A549 (cell line): ENCODE results near the gene PXDC1. TPM values are rescaled to one million over a fixed set of nuclear protein-coding genes. Genes with fewer than 3 reads are reported as not detected.

Source experiments
- ATAC-seq, 2 experiments: fragments of 200-7000 bp in 1 of 2; fragments of >200 bp in 1 of 2; cut with Nextera tagmentation in 1 of 2; cut with Tn5 transposase in 1 of 2; 3 replicates each; pipeline versions ENCODE4 v1.8.0 to v1.9.1; 2018 to 2020; ENCODE audit warnings: mild to moderate bottlenecking in 1 of 2, moderate library complexity in 1 of 2
- CTCF ChIA-PET: fragments of 300-600 bp; sonication (Branson Sonifier 250); formaldehyde crosslinking; extraction: SDS; loops from one replicate; lab custom pipeline; 2021; ENCODE audit warnings: antibody characterized with exemption, inconsistent platforms; lab: Yijun Ruan, JAX
- POLR2A ChIA-PET: fragments of 350-600 bp; formaldehyde crosslinking; extraction: SDS; loops from one replicate; lab custom pipeline; 2021; ENCODE audit warnings: antibody characterized with exemption, inconsistent platforms; lab: Yijun Ruan, JAX
- DNase-seq, 2 experiments: peaks; one replicate each; pipeline versions ENCODE4 v3.0.0 to v3.0.0-alpha.2; 2011 to 2016; ENCODE audit warnings: low read depth in 1 of 2, low spot score in 1 of 2
- FAIRE-seq: peaks from 2 replicates; lab custom pipeline; 2011; peaks lifted over from hg19 to GRCh38; lab: Jason Lieb, UNC
- H3K27ac ChIP-seq, 2 experiments: fragments of >200 bp; sonication (Bioruptor Twin); formaldehyde crosslinking; 3 replicates each; pipeline ENCODE4 v1.5.1; 2016 to 2017
- H3K4me1 ChIP-seq: fragments of >200 bp; sonication (Bioruptor Twin); formaldehyde crosslinking; 3 replicates; pipeline ENCODE4 v1.6.1; 2016
- H3K4me2 ChIP-seq: fragments of >200 bp; sonication (Bioruptor Twin); formaldehyde crosslinking; 3 replicates; pipeline ENCODE4 v1.6.1; 2016
- H3K4me3 ChIP-seq: fragments of >200 bp; sonication (Bioruptor Twin); formaldehyde crosslinking; 3 replicates; pipeline ENCODE4 v1.5.1; 2016
- H3K9me3 ChIP-seq: fragments of >200 bp; sonication (Bioruptor Twin); formaldehyde crosslinking; 3 replicates; pipeline ENCODE4 v1.6.1; 2016
- BCL3 ChIP-seq: fragments of >200 bp; sonication (Bioruptor Twin); formaldehyde crosslinking; IDR thresholded peaks from 3 replicates; pipeline ENCODE4 v1.6.1; 2016
- CBX8 ChIP-seq: fragments of 200-600 bp; sonication (generic); IDR thresholded peaks from 2 replicates; pipeline ENCODE4 v1.6.1; 2016
- CHD2 ChIP-seq: fragments of 150-350 bp; IDR thresholded peaks from 2 replicates; pipeline ENCODE4 v1.6.1; 2014; ENCODE audit warnings: low read length; ENCODE audit not compliant: partially characterized antibody
- CHD4 ChIP-seq: fragments of 200-600 bp; sonication (generic); IDR thresholded peaks from 2 replicates; pipeline ENCODE4 v1.6.1; 2016; ENCODE audit warnings: antibody characterized with exemption, mild to moderate bottlenecking, borderline replicate concordance
- EP300 ChIP-seq, 2 experiments: fragments of >200 bp; sonication (Bioruptor Twin); formaldehyde crosslinking; IDR thresholded peaks; 2 replicates in 1 of 2; 3 replicates in 1 of 2; pipeline ENCODE4 v1.6.1; 2016 to 2017
- FOSL2 ChIP-seq, 2 experiments: fragments of 450-650 bp in 1 of 2; fragments of >200 bp in 1 of 2; sonication (Bioruptor Twin) in 1 of 2; formaldehyde crosslinking; IDR thresholded peaks; 2 replicates each; pipeline versions ENCODE4 v1.5.0 to v1.6.1; 2016 to 2020; ENCODE audit warnings: mild to moderate bottlenecking in 1 of 2, moderate library complexity in 1 of 2
- FOXS1 ChIP-seq: fragments of 250-450 bp; sonication (Bioruptor Pico); IDR thresholded peaks from 2 replicates; pipeline ENCODE4 v1.5.0; 2020; ENCODE audit warnings: mild to moderate bottlenecking, moderate library complexity
- HMGXB4 ChIP-seq: fragments of 250-450 bp; sonication (Bioruptor Pico); IDR thresholded peaks from 2 replicates; pipeline ENCODE4 v1.5.0; 2021; ENCODE audit warnings: mild to moderate bottlenecking, moderate library complexity, borderline replicate concordance
- HOXB5 ChIP-seq: fragments of 250-450 bp; sonication (Bioruptor Pico); IDR thresholded peaks from 2 replicates; pipeline ENCODE4 v1.5.0; 2020; ENCODE audit warnings: mild to moderate bottlenecking, moderate library complexity
- MAZ ChIP-seq: fragments of 150-350 bp; IDR thresholded peaks from 2 replicates; pipeline ENCODE4 v1.6.1; 2014; ENCODE audit warnings: antibody characterized with exemption, low read depth, low read length, borderline replicate concordance
- NFE2L2 ChIP-seq: fragments of 150-350 bp; conservative IDR thresholded peaks from 2 replicates; pipeline ENCODE4 v1.6.1; 2014; ENCODE audit warnings: low read length
- NR3C1 ChIP-seq: fragments of >200 bp; sonication (Bioruptor Twin); formaldehyde crosslinking; IDR thresholded peaks from 3 replicates; pipeline ENCODE4 v1.6.1; 2017
- PBX3 ChIP-seq: IDR thresholded peaks from 2 replicates; pipeline ENCODE4 v1.6.1; 2012
- POLR2AphosphoS2 ChIP-seq: conservative IDR thresholded peaks from 2 replicates; pipeline ENCODE4 v1.6.1; 2012; ENCODE audit warnings: low read length, improper control_type of control experiment, inconsistent platforms
- RAD21 ChIP-seq, 2 experiments: fragments of >200 bp in 1 of 2; sonication (Bioruptor Twin) in 1 of 2; formaldehyde crosslinking in 1 of 2; IDR thresholded peaks in 1 of 2; conservative IDR thresholded peaks in 1 of 2; 2 replicates in 1 of 2; 3 replicates in 1 of 2; pipeline ENCODE4 v1.6.1; 2012 to 2018; ENCODE audit warnings: inconsistent platforms in 1 of 2
- REST ChIP-seq: fragments of 200-600 bp; sonication (generic); IDR thresholded peaks from 2 replicates; pipeline ENCODE4 v1.6.1; 2016; ENCODE audit warnings: antibody characterized with exemption, mild to moderate bottlenecking, moderate library complexity
- RFX5 ChIP-seq: fragments of 450-650 bp; IDR thresholded peaks from 2 replicates; pipeline ENCODE4 v1.7.1; 2014; ENCODE audit warnings: antibody characterized with exemption, mild to moderate bottlenecking, moderate library complexity
- SREBF2 ChIP-seq: fragments of 450-650 bp; IDR thresholded peaks from 2 replicates; pipeline ENCODE4 v1.6.1; 2014; ENCODE audit warnings: mild to moderate bottlenecking, moderate library complexity
- USF2 ChIP-seq: fragments of 450-650 bp; IDR thresholded peaks from 2 replicates; pipeline ENCODE4 v1.6.1; 2014; ENCODE audit warnings: antibody characterized with exemption
- ZFP36 ChIP-seq: fragments of 450-650 bp; IDR thresholded peaks from 2 replicates; pipeline ENCODE4 v1.6.1; 2014; ENCODE audit warnings: borderline replicate concordance; ENCODE audit not compliant: partially characterized antibody
- WGBS: methylation state at CpG from one replicate; pipeline ENCODE4 v1.1.6; 2017; ENCODE audit errors: missing lambda C conversion rate; 5-methylcytosine and 5-hydroxymethylcytosine counted together
- polyA plus RNA-seq, 4 experiments: library from polyadenylated mRNA; depleted of rRNA in 3 of 4; stranded (reverse); fragments of >200 nt; fragmentation: RNase III in 1 of 4; extraction: RNeasy Plus Mini Kit Qiagen cat#74134 plus additional on column Dnase treatment in 1 of 4; gene quantifications; 2 replicates in 3 of 4; 3 replicates in 1 of 4; pipeline ENCODE4 v1.2.3, GENCODE V29; 2011 to 2017

The PXDC1 gene
- polyA plus RNA-seq, 2 of the 4 experiments (the other 2 are of a cell fraction), result 2.5 to 6.6 TPM

GRCh38 chr6:3724451-3725144 lies 26.9 kb downstream of the PXDC1 start (continued):
- no peak for TF ChIP-seq BCL3

- TF ChIP-seq FOXS1 (no peak), ZFP36 (no peak), POLR2AphosphoS2 (no peak), CHD2 (no peak), RFX5 (no peak), RAD21 (conservative IDR thresholded peaks at IDR 0.05 in 1 of 2, IDR thresholded peaks at IDR 0.05 in 1 of 2) (no peak), REST (no peak), CHD4 (no peak), NR3C1 (no peak), USF2 (no peak), PBX3 (no peak), CBX8 (no peak), SREBF2 (no peak), HOXB5 (CRISPR knock-in tag) (no peak), NFE2L2 (no peak), MAZ (no peak), HMGXB4 (CRISPR knock-in tag) (no peak), EP300 (IDR thresholded peaks at IDR 0.05) (no peak), FOSL2 (IDR thresholded peaks at IDR 0.05) (no peak), FOSL2 (CRISPR knock-in tag; IDR thresholded peaks at IDR 0.05) (no peak)
- TF ChIP-seq, all 56 proteins: peak for 0
- 93% methylated on average over 16 of the region's 18 CpGs for WGBS
- Histone ChIP-seq H3K27ac (no peak overlapping the region), H3K9me3 (no peaks in the 10 kb centered on the region), H3K4me2 (no peak overlapping the region), H3K4me1 (no peaks in the 10 kb centered on the region), H3K4me3 (no peak overlapping the region)
- ChIA-PET CTCF (interaction anchor here (6.4 kb wide), 1 partner anchor 9 kb away, joined by 28 read pairs; no protein-coding TSS in a partner anchor), POLR2A (no interaction called here)
- ATAC-seq (no peak), DNase-seq (no peak), FAIRE-seq (no peak)
Observed at GRCh38 chr6:3723966-3724365, 27.5 kb downstream of the PXDC1 start.
